A549 (cell line): Measurements from ENCODE around the gene SLC48A1. TPM values are rescaled to one million over a fixed set of nuclear protein-coding genes. Genes with fewer than 3 reads are reported as not detected.
A peak's percentile ranks its signal among the peaks of the same experiment; 100 is the strongest.

Experiments used
- ATAC-seq, 2 experiments: fragments of 200-7000 bp in 1 of 2; fragments of >200 bp in 1 of 2; cut with Nextera tagmentation in 1 of 2; cut with Tn5 transposase in 1 of 2; 3 replicates each; pipeline versions ENCODE4 v1.8.0 to v1.9.1; 2018 to 2020; ENCODE audit warnings: mild to moderate bottlenecking in 1 of 2, moderate library complexity in 1 of 2
- CTCF ChIA-PET: fragments of 300-600 bp; sonication (Branson Sonifier 250); formaldehyde crosslinking; extraction: SDS; loops from one replicate; lab custom pipeline; 2021; ENCODE audit warnings: antibody characterized with exemption, inconsistent platforms; lab: Yijun Ruan, JAX
- POLR2A ChIA-PET: fragments of 350-600 bp; formaldehyde crosslinking; extraction: SDS; loops from one replicate; lab custom pipeline; 2021; ENCODE audit warnings: antibody characterized with exemption, inconsistent platforms; lab: Yijun Ruan, JAX
- DNase-seq, 2 experiments: peaks; one replicate each; pipeline versions ENCODE4 v3.0.0 to v3.0.0-alpha.2; 2011 to 2016; ENCODE audit warnings: low read depth in 1 of 2, low spot score in 1 of 2
- FAIRE-seq: peaks from 2 replicates; lab custom pipeline; 2011; peaks lifted over from hg19 to GRCh38; lab: Jason Lieb, UNC
- H3K27ac ChIP-seq, 2 experiments: fragments of >200 bp; sonication (Bioruptor Twin); formaldehyde crosslinking; 3 replicates each; pipeline ENCODE4 v1.5.1; 2016 to 2017
- H3K4me1 ChIP-seq: fragments of >200 bp; sonication (Bioruptor Twin); formaldehyde crosslinking; 3 replicates; pipeline ENCODE4 v1.6.1; 2016
- H3K4me2 ChIP-seq: fragments of >200 bp; sonication (Bioruptor Twin); formaldehyde crosslinking; 3 replicates; pipeline ENCODE4 v1.6.1; 2016
- H3K4me3 ChIP-seq: fragments of >200 bp; sonication (Bioruptor Twin); formaldehyde crosslinking; 3 replicates; pipeline ENCODE4 v1.5.1; 2016
- H3K9me3 ChIP-seq: fragments of >200 bp; sonication (Bioruptor Twin); formaldehyde crosslinking; 3 replicates; pipeline ENCODE4 v1.6.1; 2016
- BHLHE40 ChIP-seq: IDR thresholded peaks from 2 replicates; pipeline ENCODE4 v1.6.1; 2012; ENCODE audit warnings: low read depth, low read length, inconsistent platforms
- CBX2 ChIP-seq: fragments of 200-600 bp; sonication (generic); IDR thresholded peaks from 2 replicates; pipeline ENCODE4 v1.6.1; 2016; ENCODE audit warnings: low read depth, mild to moderate bottlenecking, borderline replicate concordance
- CHD4 ChIP-seq: fragments of 200-600 bp; sonication (generic); IDR thresholded peaks from 2 replicates; pipeline ENCODE4 v1.6.1; 2016; ENCODE audit warnings: antibody characterized with exemption, mild to moderate bottlenecking, borderline replicate concordance
- E2F6 ChIP-seq: IDR thresholded peaks from 2 replicates; pipeline ENCODE4 v1.6.1; 2012; ENCODE audit warnings: low read depth, borderline replicate concordance
- EHF ChIP-seq: fragments of 250-450 bp; sonication (Bioruptor Pico); IDR thresholded peaks from 2 replicates; pipeline ENCODE4 v1.5.0; 2020; ENCODE audit warnings: mild to moderate bottlenecking
- EHMT2 ChIP-seq: fragments of 200-600 bp; sonication (generic); IDR thresholded peaks from 2 replicates; pipeline ENCODE4 v1.6.1; 2016; ENCODE audit warnings: antibody characterized with exemption, low read depth, mild to moderate bottlenecking, moderate library complexity
- EP300 ChIP-seq, 2 experiments: fragments of >200 bp; sonication (Bioruptor Twin); formaldehyde crosslinking; IDR thresholded peaks; 2 replicates in 1 of 2; 3 replicates in 1 of 2; pipeline ENCODE4 v1.6.1; 2016 to 2017
- GATA3 ChIP-seq: IDR thresholded peaks from 2 replicates; pipeline ENCODE4 v1.6.1; 2012; ENCODE audit warnings: borderline replicate concordance
- HES2 ChIP-seq: fragments of >200 bp; sonication (Bioruptor Twin); formaldehyde crosslinking; IDR thresholded peaks from 2 replicates; pipeline ENCODE4 v1.6.1; 2016
- HOXA7 ChIP-seq: fragments of 250-450 bp; sonication (Bioruptor Pico); IDR thresholded peaks from 2 replicates; pipeline ENCODE4 v1.5.0; 2020; ENCODE audit warnings: mild to moderate bottlenecking, moderate library complexity
- HOXB5 ChIP-seq: fragments of 250-450 bp; sonication (Bioruptor Pico); IDR thresholded peaks from 2 replicates; pipeline ENCODE4 v1.5.0; 2020; ENCODE audit warnings: mild to moderate bottlenecking, moderate library complexity
- KDM5A ChIP-seq: fragments of 200-600 bp; sonication (generic); IDR thresholded peaks from 2 replicates; pipeline ENCODE4 v1.6.1; 2016; ENCODE audit warnings: antibody characterized with exemption, mild to moderate bottlenecking
- MAFK ChIP-seq: fragments of 450-650 bp; IDR thresholded peaks from 2 replicates; pipeline ENCODE4 v1.6.1; 2014; ENCODE audit not compliant: partially characterized antibody
- MYC ChIP-seq: IDR thresholded peaks from 2 replicates; pipeline ENCODE4 v1.6.1; 2012; ENCODE audit warnings: mild to moderate bottlenecking, inconsistent platforms, low read length, improper control_type of control experiment, borderline replicate concordance
- NPAS2 ChIP-seq: fragments of 250-450 bp; sonication (Bioruptor Pico); IDR thresholded peaks from 2 replicates; pipeline ENCODE4 v1.8.0; 2022; ENCODE audit warnings: mild to moderate bottlenecking, moderate library complexity, borderline replicate concordance
- PHF8 ChIP-seq: fragments of 200-600 bp; sonication (generic); IDR thresholded peaks from 2 replicates; pipeline ENCODE4 v1.6.1; 2016; ENCODE audit warnings: low read depth, mild to moderate bottlenecking, antibody characterized with exemption, moderate library complexity, borderline replicate concordance
- POLR2AphosphoS2 ChIP-seq: conservative IDR thresholded peaks from 2 replicates; pipeline ENCODE4 v1.6.1; 2012; ENCODE audit warnings: low read length, improper control_type of control experiment, inconsistent platforms
- RAD21 ChIP-seq, 2 experiments: fragments of >200 bp in 1 of 2; sonication (Bioruptor Twin) in 1 of 2; formaldehyde crosslinking in 1 of 2; IDR thresholded peaks in 1 of 2; conservative IDR thresholded peaks in 1 of 2; 2 replicates in 1 of 2; 3 replicates in 1 of 2; pipeline ENCODE4 v1.6.1; 2012 to 2018; ENCODE audit warnings: inconsistent platforms in 1 of 2
- RARB ChIP-seq: fragments of 250-450 bp; sonication (Bioruptor Pico); IDR thresholded peaks from 2 replicates; pipeline ENCODE4 v1.8.0; 2021; ENCODE audit warnings: mild to moderate bottlenecking, moderate library complexity
- SMC3 ChIP-seq: fragments of >200 bp; sonication (Bioruptor Twin); formaldehyde crosslinking; IDR thresholded peaks from 3 replicates; pipeline ENCODE4 v1.6.1; 2018; ENCODE audit warnings: inconsistent platforms
- TFCP2L1 ChIP-seq: fragments of 250-450 bp; sonication (Bioruptor Pico); IDR thresholded peaks from 2 replicates; pipeline ENCODE4 v1.5.0; 2021; ENCODE audit warnings: mild to moderate bottlenecking
- TP53 ChIP-seq: fragments of 250-450 bp; sonication (Bioruptor Pico); IDR thresholded peaks from 2 replicates; pipeline ENCODE4 v1.5.0; 2021; ENCODE audit warnings: mild to moderate bottlenecking, moderate library complexity
- USF2 ChIP-seq: fragments of 450-650 bp; IDR thresholded peaks from 2 replicates; pipeline ENCODE4 v1.6.1; 2014; ENCODE audit warnings: antibody characterized with exemption
- WGBS: methylation state at CpG from one replicate; pipeline ENCODE4 v1.1.6; 2017; ENCODE audit errors: missing lambda C conversion rate; 5-methylcytosine and 5-hydroxymethylcytosine counted together
- polyA plus RNA-seq, 4 experiments: library from polyadenylated mRNA; depleted of rRNA in 3 of 4; stranded (reverse); fragments of >200 nt; fragmentation: RNase III in 1 of 4; extraction: RNeasy Plus Mini Kit Qiagen cat#74134 plus additional on column Dnase treatment in 1 of 4; gene quantifications; 2 replicates in 3 of 4; 3 replicates in 1 of 4; pipeline ENCODE4 v1.2.3, GENCODE V29; 2011 to 2017
- TF ChIP-seq, protein P1 (sequence below): fragments of 200-600 bp; sonication (generic); IDR thresholded peaks from 2 replicates; pipeline ENCODE4 v1.6.1; 2016; ENCODE audit warnings: antibody characterized with exemption, mild to moderate bottlenecking, moderate library complexity
- TF ChIP-seq, protein P2 (sequence below): fragments of 250-450 bp; sonication (Bioruptor Pico); IDR thresholded peaks from 2 replicates; pipeline ENCODE4 v1.5.0; 2021; ENCODE audit warnings: mild to moderate bottlenecking, moderate library complexity, borderline replicate concordance
- TF ChIP-seq, protein P3 (sequence below): fragments of 250-450 bp; sonication (Bioruptor Pico); IDR thresholded peaks from 2 replicates; pipeline ENCODE4 v1.5.0; 2020; ENCODE audit warnings: low read depth, mild to moderate bottlenecking, moderate library complexity

Gene SLC48A1
- polyA plus RNA-seq, 2 of the 4 experiments (the other 2 are of a cell fraction), result 25.1 to 32.6 TPM

GRCh38 chr12:47825173-47825639 is 52.2 kb downstream of the SLC48A1 start:
- ChIA-PET CTCF (interaction anchor here (1.3 to 31.0 kb wide), 5 partner anchors 9 to 110 kb away, joined by 3 to 1532 read pairs (median 7); partner anchors contain the start of genes HDAC7 and SLC48A1), POLR2A (no interaction called here)
- TF ChIP-seq EP300 (IDR thresholded peaks at IDR 0.05) (no peak), POLR2AphosphoS2 (no peak), CHD4 (no peak), TFCP2L1 (CRISPR knock-in tag) (no peak), KDM5A (no peak), MAFK (no peak), TP53 (CRISPR knock-in tag) (no peak), SMC3 (no peak), CBX2 (no peak), RARB (CRISPR knock-in tag) (no peak), HES2 (no peak), EHMT2 (no peak), GATA3 (no peak), EHF (CRISPR knock-in tag) (no peak), BHLHE40 (no peak)
- TF ChIP-seq, protein P1, sequence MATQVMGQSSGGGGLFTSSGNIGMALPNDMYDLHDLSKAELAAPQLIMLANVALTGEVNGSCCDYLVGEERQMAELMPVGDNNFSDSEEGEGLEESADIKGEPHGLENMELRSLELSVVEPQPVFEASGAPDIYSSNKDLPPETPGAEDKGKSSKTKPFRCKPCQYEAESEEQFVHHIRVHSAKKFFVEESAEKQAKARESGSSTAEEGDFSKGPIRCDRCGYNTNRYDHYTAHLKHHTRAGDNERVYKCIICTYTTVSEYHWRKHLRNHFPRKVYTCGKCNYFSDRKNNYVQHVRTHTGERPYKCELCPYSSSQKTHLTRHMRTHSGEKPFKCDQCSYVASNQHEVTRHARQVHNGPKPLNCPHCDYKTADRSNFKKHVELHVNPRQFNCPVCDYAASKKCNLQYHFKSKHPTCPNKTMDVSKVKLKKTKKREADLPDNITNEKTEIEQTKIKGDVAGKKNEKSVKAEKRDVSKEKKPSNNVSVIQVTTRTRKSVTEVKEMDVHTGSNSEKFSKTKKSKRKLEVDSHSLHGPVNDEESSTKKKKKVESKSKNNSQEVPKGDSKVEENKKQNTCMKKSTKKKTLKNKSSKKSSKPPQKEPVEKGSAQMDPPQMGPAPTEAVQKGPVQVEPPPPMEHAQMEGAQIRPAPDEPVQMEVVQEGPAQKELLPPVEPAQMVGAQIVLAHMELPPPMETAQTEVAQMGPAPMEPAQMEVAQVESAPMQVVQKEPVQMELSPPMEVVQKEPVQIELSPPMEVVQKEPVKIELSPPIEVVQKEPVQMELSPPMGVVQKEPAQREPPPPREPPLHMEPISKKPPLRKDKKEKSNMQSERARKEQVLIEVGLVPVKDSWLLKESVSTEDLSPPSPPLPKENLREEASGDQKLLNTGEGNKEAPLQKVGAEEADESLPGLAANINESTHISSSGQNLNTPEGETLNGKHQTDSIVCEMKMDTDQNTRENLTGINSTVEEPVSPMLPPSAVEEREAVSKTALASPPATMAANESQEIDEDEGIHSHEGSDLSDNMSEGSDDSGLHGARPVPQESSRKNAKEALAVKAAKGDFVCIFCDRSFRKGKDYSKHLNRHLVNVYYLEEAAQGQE, result no peak
- TF ChIP-seq, protein P2, sequence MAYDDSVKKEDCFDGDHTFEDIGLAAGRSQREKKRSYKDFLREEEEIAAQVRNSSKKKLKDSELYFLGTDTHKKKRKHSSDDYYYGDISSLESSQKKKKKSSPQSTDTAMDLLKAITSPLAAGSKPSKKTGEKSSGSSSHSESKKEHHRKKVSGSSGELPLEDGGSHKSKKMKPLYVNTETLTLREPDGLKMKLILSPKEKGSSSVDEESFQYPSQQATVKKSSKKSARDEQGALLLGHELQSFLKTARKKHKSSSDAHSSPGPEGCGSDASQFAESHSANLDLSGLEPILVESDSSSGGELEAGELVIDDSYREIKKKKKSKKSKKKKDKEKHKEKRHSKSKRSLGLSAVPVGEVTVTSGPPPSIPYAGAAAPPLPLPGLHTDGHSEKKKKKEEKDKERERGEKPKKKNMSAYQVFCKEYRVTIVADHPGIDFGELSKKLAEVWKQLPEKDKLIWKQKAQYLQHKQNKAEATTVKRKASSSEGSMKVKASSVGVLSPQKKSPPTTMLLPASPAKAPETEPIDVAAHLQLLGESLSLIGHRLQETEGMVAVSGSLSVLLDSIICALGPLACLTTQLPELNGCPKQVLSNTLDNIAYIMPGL (CRISPR knock-in tag), result no peak
- H3K4me3 ChIP-seq, result no peak overlapping the region
- H3K9me3 ChIP-seq, result no peaks in the 10 kb centered on the region
- ATAC-seq (peak in 1 of 2 experiments; percentile 10; a peak in 1 of 6 replicates), FAIRE-seq (no peak), DNase-seq (peak; percentile 21 to 56)
- peak overlapping the region; percentile 52 to 73; a peak in 5 of 6 replicates for H3K27ac ChIP-seq
- H3K4me2 ChIP-seq, result peak overlapping the region; percentile 36
- peaks cover 70% of the 10 kb centered on the region for H3K4me1 ChIP-seq
- 52% methylated on average over 6 of the region's 6 CpGs for WGBS

DNA sequence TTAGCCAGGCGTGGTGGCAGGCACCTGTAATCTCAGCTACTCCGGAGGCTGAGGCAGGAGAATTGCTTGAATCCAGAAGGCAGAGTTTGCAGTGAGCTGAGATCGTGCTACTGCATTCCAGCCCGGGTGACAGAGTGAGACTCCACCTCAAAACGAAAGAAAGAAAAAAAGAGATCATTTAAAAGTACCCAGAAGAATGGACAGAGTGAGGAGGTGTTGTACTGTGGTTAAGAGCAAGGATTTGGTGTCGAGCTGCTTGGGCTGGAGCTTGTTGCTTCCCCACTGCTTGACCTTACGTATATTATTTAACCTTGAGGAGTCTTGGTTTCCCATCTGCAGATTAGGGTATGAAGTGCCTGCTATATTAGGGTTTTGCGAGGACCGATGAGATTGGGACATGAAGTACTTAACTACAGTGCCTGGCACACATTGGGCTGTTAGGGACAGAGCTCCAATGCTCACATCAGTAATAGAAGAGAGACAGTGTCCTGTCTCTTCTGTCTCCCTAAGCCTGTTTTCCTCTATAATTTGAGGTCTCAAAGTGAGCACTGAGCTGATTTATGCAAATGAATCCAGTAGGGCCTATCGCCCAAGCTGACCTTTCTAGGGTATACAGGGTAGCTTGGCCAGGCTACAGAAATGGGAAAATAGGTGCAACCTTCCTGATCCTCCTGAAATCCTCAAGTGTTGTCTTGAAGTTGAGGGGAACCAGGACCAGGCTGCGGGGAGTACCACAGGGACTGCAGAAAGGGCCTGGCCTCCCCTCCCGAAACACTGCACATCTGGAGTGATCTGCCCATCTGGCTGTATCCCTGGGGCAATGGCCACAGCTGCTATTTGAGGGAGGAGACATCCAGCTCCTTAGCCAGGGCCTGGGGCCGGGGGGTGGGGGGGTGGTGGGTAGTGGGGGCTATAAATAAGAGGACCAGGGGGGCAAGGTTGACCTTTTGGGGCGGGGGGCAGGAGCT is 55.3 kb downstream of the SLC48A1 start:
- no peak for FAIRE-seq
- H3K4me3 ChIP-seq, result no peak overlapping the region
- H3K4me2 ChIP-seq, result peak overlapping the region; percentile 53
- no peaks in the 10 kb centered on the region for H3K9me3 ChIP-seq
- 0 out of 6 replicates have a peak, but pooled peaks of 1 of the 2 experiments have one; percentile 6 for ATAC-seq
- peaks cover 47% of the 10 kb centered on the region for H3K4me1 ChIP-seq
- peak overlapping the region; percentile 59 to 86 for H3K27ac ChIP-seq
- no peak for DNase-seq
- ChIA-PET POLR2A (interaction anchor here (0.6 to 3.7 kb wide), 5 partner anchors 8 to 122 kb away, joined by 3 to 28 read pairs (median 4); partner anchors contain the start of genes HDAC7 and RPAP3), CTCF (interaction anchor here (0.6 to 31.0 kb wide), 9 partner anchors 10 to 1525 kb away, joined by 3 to 1532 read pairs (median 6); partner anchors contain the start of genes HDAC7, RPAP3, SLC48A1 and VDR)
- 94% methylated on average over 12 of the region's 14 CpGs for WGBS
- TF ChIP-seq EP300 (IDR thresholded peaks at IDR 0.05) (no peak), MYC (no peak), HOXB5 (CRISPR knock-in tag) (no peak), USF2 (no peak), E2F6 (no peak), BHLHE40 (no peak), RAD21 (conservative IDR thresholded peaks at IDR 0.05 in 1 of 2, IDR thresholded peaks at IDR 0.05 in 1 of 2) (no peak), KDM5A (no peak), PHF8 (no peak), NPAS2 (CRISPR knock-in tag) (no peak), CBX2 (no peak), HOXA7 (CRISPR knock-in tag) (no peak)
- TF ChIP-seq, protein P3, sequence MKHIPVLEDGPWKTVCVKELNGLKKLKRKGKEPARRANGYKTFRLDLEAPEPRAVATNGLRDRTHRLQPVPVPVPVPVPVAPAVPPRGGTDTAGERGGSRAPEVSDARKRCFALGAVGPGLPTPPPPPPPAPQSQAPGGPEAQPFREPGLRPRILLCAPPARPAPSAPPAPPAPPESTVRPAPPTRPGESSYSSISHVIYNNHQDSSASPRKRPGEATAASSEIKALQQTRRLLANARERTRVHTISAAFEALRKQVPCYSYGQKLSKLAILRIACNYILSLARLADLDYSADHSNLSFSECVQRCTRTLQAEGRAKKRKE (CRISPR knock-in tag), result no peak
